ENCODE data around the gene FGGY.

Gene FGGY

GRCh38 chr1:59788825-59789224, 491.9 kb downstream of the FGGY start:
- DNase-seq (ENCODE audit: extremely low read depth in 1 of 2, low read depth in 1 of 2), result no peak

- DNase-seq (ENCODE audit: extremely low read depth in 1 of 2, low read depth in 1 of 2), result no peak
Observed at GRCh38 chr1:59798600-59798999, 501.7 kb downstream of the FGGY start.

- no peak for DNase-seq (ENCODE audit: extremely low read depth in 1 of 2, low read depth in 1 of 2)
Observed at GRCh38 chr1:59803458-59804038, 506.7 kb downstream of the FGGY start.

GRCh38 chr1:59804301-59804700, 507.4 kb downstream of the FGGY start:
- no peak for DNase-seq (ENCODE audit: extremely low read depth in 1 of 2, low read depth in 1 of 2)

GRCh38 chr1:59805554-59805953, 508.7 kb downstream of the FGGY start:
- no peak for DNase-seq (ENCODE audit: extremely low read depth in 1 of 2, low read depth in 1 of 2)

Data from activated CD8-positive, alpha-beta memory T cell treated with anti-CD3 and anti-CD28 coated beads for 1 hour (primary cell).